Smooth muscle cell (in vitro differentiated cells): ENCODE results near the gene RABGGTA. TPM values are rescaled to one million over a fixed set of nuclear protein-coding genes. Genes with fewer than 3 reads are reported as not detected.

Experiments used
- DNase-seq: peaks from one replicate; lab custom pipeline; 2025; ENCODE audit not compliant: unreplicated experiment; lab: John Stamatoyannopoulos, UW
- H2AFZ ChIP-seq: fragments of 200-600 bp; sonication (generic); 2 replicates; pipeline ENCODE4 v1.6.0; 2016; ENCODE audit warnings: antibody characterized with exemption, low read depth, mild to moderate bottlenecking
- H3F3A ChIP-seq: fragments of 200-600 bp; sonication (generic); 2 replicates; pipeline ENCODE4 v1.6.0; 2017; ENCODE audit warnings: antibody characterized with exemption, low read depth
- H3K27ac ChIP-seq: fragments of 200-600 bp; sonication (generic); 2 replicates; pipeline ENCODE4 v1.5.1; 2016; ENCODE audit warnings: low read depth, mild to moderate bottlenecking
- H3K27me3 ChIP-seq: fragments of 200-600 bp; sonication (generic); 2 replicates; pipeline ENCODE4 v1.6.1; 2016; ENCODE audit warnings: low read depth, mild to moderate bottlenecking
- H3K36me3 ChIP-seq: fragments of 200-600 bp; sonication (generic); 2 replicates; pipeline ENCODE4 v1.5.1; 2016; ENCODE audit warnings: low read depth
- H3K4me1 ChIP-seq: fragments of 200-600 bp; sonication (generic); 2 replicates; pipeline ENCODE4 v1.5.1; 2016; ENCODE audit warnings: low read depth
- H3K4me2 ChIP-seq: fragments of 200-600 bp; sonication (generic); 2 replicates; pipeline ENCODE4 v1.6.0; 2016; ENCODE audit warnings: mild to moderate bottlenecking
- H3K4me3 ChIP-seq: fragments of 200-600 bp; sonication (generic); 2 replicates; pipeline ENCODE4 v1.5.1; 2016; ENCODE audit warnings: mild to moderate bottlenecking
- H3K79me2 ChIP-seq: fragments of 200-600 bp; sonication (generic); 2 replicates; pipeline ENCODE4 v1.6.0; 2016; ENCODE audit warnings: low read depth, mild to moderate bottlenecking
- H3K9ac ChIP-seq: fragments of 200-600 bp; sonication (generic); 2 replicates; pipeline ENCODE4 v1.6.0; 2016; ENCODE audit warnings: low read depth
- H3K9me3 ChIP-seq: fragments of 200-600 bp; sonication (generic); replicated peaks from 2 replicates; pipeline ENCODE4 v1.5.1; 2016; ENCODE audit warnings: low read depth
- H4K20me1 ChIP-seq: fragments of 200-600 bp; sonication (generic); 2 replicates; pipeline ENCODE4 v1.6.0; 2016; ENCODE audit warnings: low read depth
- WGBS: methylation state at CpG from one replicate; pipeline ENCODE4 v1.1.7; 2016; ENCODE audit warnings: low lambda C conversion rate; 5-methylcytosine and 5-hydroxymethylcytosine counted together
- polyA plus RNA-seq: library from polyadenylated mRNA; unstranded; fragments of >200 nt; fragmentation: Nextera tagmentation; extraction: Ambion mirVana; gene quantifications from 2 replicates; pipeline ENCODE4 v1.2.1, GENCODE V29; 2016
- total RNA-seq: library from RNA; depleted of rRNA; stranded (reverse); fragments of >200 nt; gene quantifications from 2 replicates; pipeline ENCODE4 v1.2.3, GENCODE V29; 2014
- TF ChIP-seq, protein P1 (sequence below): fragments of 200-600 bp; sonication (generic); IDR thresholded peaks from 2 replicates; pipeline ENCODE4 v1.5.1; 2017; ENCODE audit warnings: borderline replicate concordance, mild to moderate bottlenecking, antibody characterized with exemption; ENCODE audit not compliant: insufficient read depth, poor library complexity, severe bottlenecking

Gene RABGGTA
- total and polyA plus RNA-seq, 2 experiments from 2014 or later = 18.5 to 33.4 TPM

DNA sequence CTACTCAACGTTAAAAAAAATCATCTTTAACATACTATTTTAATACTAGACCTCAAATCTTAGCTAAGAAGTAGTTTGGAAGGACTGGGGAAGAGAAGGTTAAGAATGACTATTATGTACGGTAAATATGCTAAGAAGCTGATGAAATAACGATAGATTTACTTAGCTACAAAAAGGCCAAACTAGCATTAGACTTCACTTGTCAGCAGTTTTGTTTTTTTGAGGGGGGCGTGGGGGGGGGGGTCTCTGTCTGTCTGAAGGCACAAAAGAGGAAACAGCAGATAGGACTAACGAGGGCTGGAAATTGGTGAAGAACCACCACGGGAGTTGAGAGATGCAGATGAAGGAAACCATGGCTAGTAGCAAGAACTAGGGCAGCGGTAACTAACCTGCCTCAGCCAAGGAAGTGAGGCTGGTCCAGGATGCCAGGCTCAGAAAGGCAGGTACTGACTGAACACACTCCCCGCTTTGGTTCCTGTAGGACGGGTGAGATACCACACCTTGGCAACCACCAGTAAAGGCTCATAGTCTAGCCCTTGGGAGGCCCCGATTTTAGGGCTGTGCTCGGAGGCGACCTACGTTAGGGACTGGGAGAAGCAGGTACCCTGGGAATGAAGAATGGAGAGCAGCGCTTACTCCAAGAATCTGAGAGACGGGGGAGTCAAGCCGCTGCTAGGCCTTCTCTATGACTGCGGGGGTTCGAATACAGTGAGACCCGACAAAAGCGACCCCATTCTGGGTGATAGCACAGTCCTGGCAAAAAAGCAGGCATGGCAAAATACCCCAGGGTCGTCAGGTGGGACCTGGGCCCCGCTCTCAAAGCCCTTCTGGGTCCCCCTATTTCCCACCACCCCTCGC, 39.9 kb downstream of the RABGGTA start:
- TF ChIP-seq, protein P1, sequence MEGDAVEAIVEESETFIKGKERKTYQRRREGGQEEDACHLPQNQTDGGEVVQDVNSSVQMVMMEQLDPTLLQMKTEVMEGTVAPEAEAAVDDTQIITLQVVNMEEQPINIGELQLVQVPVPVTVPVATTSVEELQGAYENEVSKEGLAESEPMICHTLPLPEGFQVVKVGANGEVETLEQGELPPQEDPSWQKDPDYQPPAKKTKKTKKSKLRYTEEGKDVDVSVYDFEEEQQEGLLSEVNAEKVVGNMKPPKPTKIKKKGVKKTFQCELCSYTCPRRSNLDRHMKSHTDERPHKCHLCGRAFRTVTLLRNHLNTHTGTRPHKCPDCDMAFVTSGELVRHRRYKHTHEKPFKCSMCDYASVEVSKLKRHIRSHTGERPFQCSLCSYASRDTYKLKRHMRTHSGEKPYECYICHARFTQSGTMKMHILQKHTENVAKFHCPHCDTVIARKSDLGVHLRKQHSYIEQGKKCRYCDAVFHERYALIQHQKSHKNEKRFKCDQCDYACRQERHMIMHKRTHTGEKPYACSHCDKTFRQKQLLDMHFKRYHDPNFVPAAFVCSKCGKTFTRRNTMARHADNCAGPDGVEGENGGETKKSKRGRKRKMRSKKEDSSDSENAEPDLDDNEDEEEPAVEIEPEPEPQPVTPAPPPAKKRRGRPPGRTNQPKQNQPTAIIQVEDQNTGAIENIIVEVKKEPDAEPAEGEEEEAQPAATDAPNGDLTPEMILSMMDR = no peak

DNA sequence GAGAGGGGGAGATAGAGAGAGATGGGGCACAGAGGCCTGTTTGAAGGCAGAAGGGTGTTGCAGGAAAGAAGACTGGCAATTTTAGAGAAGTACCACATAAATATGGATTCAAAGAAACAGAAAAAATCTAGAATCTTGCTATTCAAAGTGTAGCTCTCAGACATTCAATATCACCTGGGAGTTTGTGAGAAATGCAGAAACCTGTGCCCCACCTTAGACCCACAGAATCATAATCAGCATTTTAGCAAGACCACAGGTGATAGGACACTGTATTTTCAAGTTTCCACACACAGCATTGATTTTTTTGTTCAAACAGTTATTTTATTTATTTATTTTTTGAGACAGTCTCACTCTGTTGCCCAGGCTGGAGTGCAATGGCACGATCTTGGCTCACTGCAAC, 42.5 kb downstream of the RABGGTA start:
- TF ChIP-seq, protein P1 = no peak
- Histone ChIP-seq H4K20me1 (peaks cover 35% of the 10 kb centered on the region), H3K4me3 (no peak overlapping the region), H3K9me3 (no peaks in the 10 kb centered on the region), H3K9ac (no peak overlapping the region), H3K36me3 (no peaks in the 10 kb centered on the region), H2AFZ (no peak overlapping the region), H3K79me2 (peaks cover 86% of the 10 kb centered on the region), H3K4me2 (no peak overlapping the region), H3F3A (no peaks in the 10 kb centered on the region), H3K27me3 (no peaks in the 10 kb centered on the region), H3K27ac (no peak overlapping the region), H3K4me1 (peaks cover 15% of the 10 kb centered on the region)
- no peak for DNase-seq
- WGBS = 100% methylated on average over 1 of the region's 1 CpG

More for the DNA sequence above, 39.9 kb downstream of the RABGGTA start:
- WGBS = 15% methylated on average over 23 of the region's 23 CpGs
- Histone ChIP-seq H4K20me1 (peaks cover 22% of the 10 kb centered on the region), H3K4me3 (peak overlapping the region; percentile 85), H3K79me2 (peaks cover 78% of the 10 kb centered on the region), H3K4me2 (peak overlapping the region; percentile 93), H2AFZ (peak overlapping the region; percentile 76), H3K27me3 (no peaks in the 10 kb centered on the region), H3K9me3 (no peaks in the 10 kb centered on the region), H3K4me1 (peaks cover 17% of the 10 kb centered on the region), H3K9ac (peak overlapping the region; percentile 91), H3F3A (peaks cover 8% of the 10 kb centered on the region), H3K27ac (peak overlapping the region; percentile 89), H3K36me3 (no peaks in the 10 kb centered on the region)
- no peak for DNase-seq

DNA sequence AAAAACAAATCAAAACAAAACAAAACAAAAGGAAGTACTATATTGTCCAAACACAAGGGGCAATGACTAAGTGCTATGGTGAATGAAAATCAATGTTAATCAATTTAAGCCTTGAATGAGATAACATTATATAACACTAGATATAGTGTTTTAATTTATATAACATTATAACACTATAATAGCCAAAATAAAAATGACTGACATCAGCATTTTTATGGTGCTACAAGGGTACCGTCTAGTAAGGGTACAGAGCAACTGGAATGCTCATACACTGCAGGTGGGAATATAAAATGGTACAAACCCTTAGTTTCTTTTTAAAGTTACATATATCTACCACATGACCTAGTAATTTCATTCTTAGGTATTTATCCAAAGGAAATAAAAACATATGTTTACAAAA, 44.9 kb downstream of the RABGGTA start:
- Histone ChIP-seq H3K27ac (no peak overlapping the region), H3K36me3 (no peaks in the 10 kb centered on the region), H3K27me3 (no peaks in the 10 kb centered on the region), H3K9ac (no peak overlapping the region), H3K4me1 (peaks cover 7% of the 10 kb centered on the region), H3K79me2 (peaks cover 97% of the 10 kb centered on the region), H3K9me3 (no peaks in the 10 kb centered on the region), H2AFZ (no peak overlapping the region), H3F3A (no peaks in the 10 kb centered on the region), H4K20me1 (peaks cover 56% of the 10 kb centered on the region), H3K4me2 (no peak overlapping the region), H3K4me3 (no peak overlapping the region)
- 95% methylated on average over 1 of the region's 1 CpG for WGBS
- DNase-seq = no peak
- TF ChIP-seq, protein P1 = no peak
